Neural cell (in vitro differentiated cells): Measurements from ENCODE around the gene PIGQ. TPM values are rescaled to one million over a fixed set of nuclear protein-coding genes. Genes with fewer than 3 reads are reported as not detected.

ENCODE experiments used
- H2AFZ ChIP-seq: fragments of 200-600, 300-800 bp; sonication (generic), shearing (Covaris generic); 2 replicates; pipeline ENCODE4 v1.6.0; 2014; ENCODE audit warnings: low read depth, mild to moderate bottlenecking, antibody characterized with exemption, low read length, moderate library complexity
- H3F3A ChIP-seq: fragments of 200-600 bp; shearing (Covaris generic); 2 replicates; pipeline ENCODE4 v1.6.1; 2016; ENCODE audit warnings: mild to moderate bottlenecking, moderate library complexity, mixed read lengths, antibody characterized with exemption, low read length; ENCODE audit not compliant: insufficient read depth, poor library complexity, severe bottlenecking
- H3K27ac ChIP-seq: fragments of 200-600, 300-800 bp; sonication (generic), shearing (Covaris generic); 2 replicates; pipeline ENCODE4 v1.5.1; 2014; ENCODE audit warnings: mild to moderate bottlenecking, low read length, moderate library complexity
- H3K27me3 ChIP-seq: fragments of 300-800, 200-600 bp; sonication (generic), shearing (Covaris generic); 2 replicates; pipeline ENCODE4 v1.6.0; 2014; ENCODE audit warnings: mild to moderate bottlenecking, low read depth, low read length, moderate library complexity; ENCODE audit not compliant: insufficient read depth
- H3K36me3 ChIP-seq: fragments of 300-800, 200-600 bp; sonication (generic), shearing (Covaris generic); 2 replicates; pipeline ENCODE4 v1.5.1; 2014; ENCODE audit warnings: mild to moderate bottlenecking, antibody characterized with exemption, low read length, moderate library complexity; ENCODE audit not compliant: insufficient read depth
- H3K4me2 ChIP-seq: fragments of 300-800, 200-600 bp; sonication (generic), shearing (Covaris generic); 2 replicates; pipeline ENCODE4 v1.6.0; 2014; ENCODE audit warnings: mild to moderate bottlenecking, low read length
- H3K4me3 ChIP-seq: fragments of 300-800, 200-600 bp; sonication (generic), shearing (Covaris generic); 2 replicates; pipeline ENCODE4 v1.5.1; 2014; ENCODE audit warnings: mild to moderate bottlenecking, low read length, moderate library complexity
- H3K79me2 ChIP-seq: fragments of 200-600 bp; shearing (Covaris generic); replicated peaks from 2 replicates; pipeline ENCODE4 v1.6.0; 2014; ENCODE audit warnings: mild to moderate bottlenecking, low read length, moderate library complexity; ENCODE audit not compliant: insufficient read depth
- H3K9ac ChIP-seq: fragments of 300-800, 200-600 bp; sonication (generic), shearing (Covaris generic); 2 replicates; pipeline ENCODE4 v1.6.1; 2016; ENCODE audit warnings: mild to moderate bottlenecking, low read length, mixed read lengths
- H3K9me2 ChIP-seq: fragments of 200-600 bp; shearing (Covaris generic); 2 replicates; pipeline ENCODE4 v1.6.1; 2016; ENCODE audit warnings: mild to moderate bottlenecking, low read length, mixed read lengths; ENCODE audit not compliant: insufficient read depth
- H3K9me3 ChIP-seq: fragments of 200-600, 300-800 bp; sonication (generic), shearing (Covaris generic); 2 replicates; pipeline ENCODE4 v1.6.1; 2016; ENCODE audit warnings: mild to moderate bottlenecking, mixed run types, low read length, moderate library complexity, mixed read lengths
- H4K20me1 ChIP-seq: fragments of 200-600 bp; shearing (Covaris generic); 2 replicates; pipeline ENCODE4 v1.6.1; 2016; ENCODE audit warnings: mild to moderate bottlenecking, mixed run types; ENCODE audit not compliant: insufficient read depth
- CTCF ChIP-seq: fragments of 450-650 bp; IDR thresholded peaks from 2 replicates; pipeline ENCODE4 v1.5.1; 2014; ENCODE audit warnings: antibody characterized with exemption, mild to moderate bottlenecking, moderate library complexity; ENCODE audit not compliant: poor library complexity, severe bottlenecking
- EP300 ChIP-seq: fragments of 450-650 bp; conservative IDR thresholded peaks from 2 replicates; pipeline ENCODE4 v1.6.1; 2014; ENCODE audit warnings: antibody characterized with exemption, mild to moderate bottlenecking, moderate library complexity; ENCODE audit not compliant: poor library complexity, severe bottlenecking
- EZH2 ChIP-seq: fragments of 200-600, 300-800 bp; shearing (Covaris generic), sonication (generic); IDR thresholded peaks from 2 replicates; pipeline ENCODE4 v1.6.1; 2014; ENCODE audit warnings: antibody characterized with exemption, low read length, borderline replicate concordance, mild to moderate bottlenecking; ENCODE audit not compliant: insufficient read depth, poor library complexity, severe bottlenecking
- MXI1 ChIP-seq: fragments of 450-650 bp; conservative IDR thresholded peaks from 2 replicates; pipeline ENCODE4 v1.6.1; 2014; ENCODE audit warnings: antibody characterized with exemption, mild to moderate bottlenecking; ENCODE audit not compliant: poor library complexity, severe bottlenecking
- POLR2AphosphoS5 ChIP-seq: IDR thresholded peaks from 2 replicates; pipeline ENCODE4 v1.6.1; 2012
- RAD21 ChIP-seq: fragments of 450-650 bp; conservative IDR thresholded peaks from 2 replicates; pipeline ENCODE4 v1.6.1; 2014; ENCODE audit warnings: antibody characterized with exemption, mild to moderate bottlenecking, moderate library complexity
- SMC3 ChIP-seq: fragments of 450-650 bp; conservative IDR thresholded peaks from 2 replicates; pipeline ENCODE4 v1.6.1; 2014; ENCODE audit warnings: antibody characterized with exemption, mild to moderate bottlenecking, moderate library complexity; ENCODE audit not compliant: poor library complexity
- TAF1 ChIP-seq: IDR thresholded peaks from 2 replicates; pipeline ENCODE4 v1.6.1; 2012; ENCODE audit warnings: low read depth
- polyA plus RNA-seq: library from polyadenylated mRNA; depleted of rRNA; stranded (reverse); fragments of >200 nt; gene quantifications from 2 replicates; pipeline ENCODE4 v1.2.3, GENCODE V29; 2014
- TF ChIP-seq, protein P1 (sequence below): IDR thresholded peaks from 2 replicates; pipeline ENCODE4 v1.6.1; 2012; ENCODE audit warnings: borderline replicate concordance

PIGQ gene
- polyA plus RNA-seq, 1 donor from 2014 or later: 69.2 TPM

DNA sequence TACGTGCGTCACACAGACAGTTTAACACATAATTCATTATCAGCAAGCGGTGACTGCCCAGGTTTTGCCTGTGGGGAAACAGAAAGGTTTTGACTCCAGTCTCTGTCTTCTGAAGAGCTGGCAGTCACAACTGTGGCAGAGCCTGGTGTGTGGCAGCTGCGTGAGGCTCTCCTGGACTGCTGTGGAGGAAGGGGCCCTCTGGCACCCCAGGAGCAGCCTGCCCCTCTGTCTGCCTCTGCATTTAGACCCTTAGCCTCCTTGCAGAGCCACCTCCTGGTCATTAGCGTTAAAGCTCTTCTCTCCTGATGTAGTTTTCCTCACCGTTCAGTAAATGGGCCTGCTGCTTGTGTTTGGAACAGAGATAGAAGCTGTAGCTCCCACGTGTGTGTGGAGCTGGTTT, 31.0 kb downstream of the PIGQ start:
- H4K20me1 ChIP-seq: no peaks in the 10 kb centered on the region
- TF ChIP-seq SMC3 (no peak), EP300 (no peak), EZH2 (no peak), MXI1 (no peak), RAD21 (no peak), POLR2AphosphoS5 (no peak), TAF1 (no peak), CTCF (no peak)
- TF ChIP-seq, protein P1, sequence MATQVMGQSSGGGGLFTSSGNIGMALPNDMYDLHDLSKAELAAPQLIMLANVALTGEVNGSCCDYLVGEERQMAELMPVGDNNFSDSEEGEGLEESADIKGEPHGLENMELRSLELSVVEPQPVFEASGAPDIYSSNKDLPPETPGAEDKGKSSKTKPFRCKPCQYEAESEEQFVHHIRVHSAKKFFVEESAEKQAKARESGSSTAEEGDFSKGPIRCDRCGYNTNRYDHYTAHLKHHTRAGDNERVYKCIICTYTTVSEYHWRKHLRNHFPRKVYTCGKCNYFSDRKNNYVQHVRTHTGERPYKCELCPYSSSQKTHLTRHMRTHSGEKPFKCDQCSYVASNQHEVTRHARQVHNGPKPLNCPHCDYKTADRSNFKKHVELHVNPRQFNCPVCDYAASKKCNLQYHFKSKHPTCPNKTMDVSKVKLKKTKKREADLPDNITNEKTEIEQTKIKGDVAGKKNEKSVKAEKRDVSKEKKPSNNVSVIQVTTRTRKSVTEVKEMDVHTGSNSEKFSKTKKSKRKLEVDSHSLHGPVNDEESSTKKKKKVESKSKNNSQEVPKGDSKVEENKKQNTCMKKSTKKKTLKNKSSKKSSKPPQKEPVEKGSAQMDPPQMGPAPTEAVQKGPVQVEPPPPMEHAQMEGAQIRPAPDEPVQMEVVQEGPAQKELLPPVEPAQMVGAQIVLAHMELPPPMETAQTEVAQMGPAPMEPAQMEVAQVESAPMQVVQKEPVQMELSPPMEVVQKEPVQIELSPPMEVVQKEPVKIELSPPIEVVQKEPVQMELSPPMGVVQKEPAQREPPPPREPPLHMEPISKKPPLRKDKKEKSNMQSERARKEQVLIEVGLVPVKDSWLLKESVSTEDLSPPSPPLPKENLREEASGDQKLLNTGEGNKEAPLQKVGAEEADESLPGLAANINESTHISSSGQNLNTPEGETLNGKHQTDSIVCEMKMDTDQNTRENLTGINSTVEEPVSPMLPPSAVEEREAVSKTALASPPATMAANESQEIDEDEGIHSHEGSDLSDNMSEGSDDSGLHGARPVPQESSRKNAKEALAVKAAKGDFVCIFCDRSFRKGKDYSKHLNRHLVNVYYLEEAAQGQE: no peak

DNA sequence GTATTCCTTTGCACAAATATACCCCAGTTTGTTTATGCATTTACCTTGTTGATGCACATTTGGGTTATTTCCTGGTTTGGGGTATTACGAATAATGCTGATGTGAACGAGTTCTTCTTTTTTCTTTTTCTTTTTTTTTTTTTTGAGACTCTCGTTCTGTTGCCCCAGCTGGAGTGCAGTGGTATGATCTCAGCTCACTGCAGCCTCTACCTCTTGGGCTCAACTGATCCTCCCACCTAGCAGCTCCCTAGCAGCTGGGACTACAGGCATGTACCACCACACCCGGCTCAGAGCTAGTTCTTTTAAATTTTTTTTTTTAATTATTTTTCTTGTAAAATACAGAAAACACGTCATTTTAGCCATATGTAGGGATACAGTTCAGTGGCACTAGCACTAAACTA, 34.2 kb downstream of the PIGQ start:
- H4K20me1 ChIP-seq: no peaks in the 10 kb centered on the region
- H3K9ac ChIP-seq: no peak overlapping the region
- no peaks in the 10 kb centered on the region for H3K79me2 ChIP-seq

More for the DNA sequence above, 31.0 kb downstream of the PIGQ start:
- no peaks in the 10 kb centered on the region for H3K9me2 ChIP-seq
- H3F3A ChIP-seq: no peaks in the 10 kb centered on the region
- no peak overlapping the region for H3K4me3 ChIP-seq
- no peak overlapping the region for H3K27ac ChIP-seq
- H2AFZ ChIP-seq: no peak overlapping the region
- H3K27me3 ChIP-seq: no peaks in the 10 kb centered on the region
- no peak overlapping the region for H3K4me2 ChIP-seq
- no peak overlapping the region for H3K9ac ChIP-seq
- H3K79me2 ChIP-seq: peaks cover 2% of the 10 kb centered on the region
- H3K9me3 ChIP-seq: no peaks in the 10 kb centered on the region
- peaks cover 7% of the 10 kb centered on the region for H3K36me3 ChIP-seq

More for the DNA sequence above, 34.2 kb downstream of the PIGQ start:
- Histone ChIP-seq H3K9me3 (no peaks in the 10 kb centered on the region), H3K4me2 (no peak overlapping the region), H3K36me3 (peaks cover 5% of the 10 kb centered on the region), H3K4me3 (no peak overlapping the region), H2AFZ (no peak overlapping the region), H3K9me2 (no peaks in the 10 kb centered on the region), H3K27me3 (no peaks in the 10 kb centered on the region), H3K27ac (no peak overlapping the region), H3F3A (no peaks in the 10 kb centered on the region)
- TF ChIP-seq RAD21 (no peak), EP300 (no peak), SMC3 (no peak), EZH2 (no peak), CTCF (no peak), TAF1 (no peak), POLR2AphosphoS5 (no peak), MXI1 (no peak)
- TF ChIP-seq, protein P1: no peak
